Transverse colon (tissue), 4 donors: ENCODE results near the gene DIPK1A. TPM values are rescaled to one million over a fixed set of nuclear protein-coding genes. Genes with fewer than 3 reads are reported as not detected.

Source experiments
- DNase-seq: peaks from one replicate; pipeline ENCODE4 v3.0.0-alpha.2; 2019
- H3K27ac ChIP-seq, 4 donors: fragments of 200-600 bp; sonication (generic); 2 replicates each; pipeline ENCODE4 v1.5.1; 2016 to 2018; ENCODE audit warnings: inconsistent platforms in 4 of 4
- H3K27me3 ChIP-seq: fragments of 200-600 bp; sonication (generic); 2 replicates; pipeline ENCODE4 v1.5.1; 2017; ENCODE audit warnings: inconsistent platforms
- H3K36me3 ChIP-seq, 4 donors: fragments of 200-600 bp; sonication (generic); 2 replicates each; pipeline ENCODE4 v1.5.1; 2017 to 2019; ENCODE audit warnings: inconsistent platforms in 4 of 4
- H3K4me1 ChIP-seq, 4 donors: fragments of 200-600 bp; sonication (generic); 2 replicates each; pipeline ENCODE4 v1.5.1; 2017 to 2020; ENCODE audit warnings: inconsistent platforms in 4 of 4
- H3K4me3 ChIP-seq, 4 donors: fragments of 200-600 bp; sonication (generic); 1 replicate in 1 of 4; 2 replicates in 3 of 4; pipeline versions ENCODE4 v1.5.1 to v1.6.1; 2017 to 2019; ENCODE audit warnings: inconsistent platforms in 4 of 4
- H3K9me3 ChIP-seq, 2 donors: fragments of 200-600 bp; sonication (generic); 2 replicates each; pipeline ENCODE4 v1.5.1; 2017 to 2019; ENCODE audit warnings: inconsistent platforms in 2 of 2
- CTCF ChIP-seq, 5 experiments: fragments of 200-600 bp in 3 of 5; fragments of 450-650 bp in 2 of 5; sonication (generic) in 3 of 5; IDR thresholded peaks; 1 replicate in 2 of 5; 2 replicates in 3 of 5; pipeline ENCODE4 v1.5.1; 2016 to 2017; ENCODE audit warnings: antibody characterized with exemption in 5 of 5, inconsistent platforms in 3 of 5, mild to moderate bottlenecking in 2 of 5, moderate library complexity in 1 of 5
- EP300 ChIP-seq: sonication (generic); formaldehyde crosslinking; IDR thresholded peaks from one replicate; pipeline ENCODE4 v1.6.1; 2017; ENCODE audit warnings: antibody characterized with exemption, low read depth
- POLR2A ChIP-seq: fragments of 450-650 bp; IDR thresholded peaks from one replicate; pipeline ENCODE4 v1.6.1; 2016; ENCODE audit warnings: antibody characterized with exemption, mild to moderate bottlenecking, moderate library complexity
- POLR2AphosphoS5 ChIP-seq, 3 donors: sonication (generic); formaldehyde crosslinking; IDR thresholded peaks; one replicate each; pipeline ENCODE4 v1.6.1; 2016; ENCODE audit warnings: antibody characterized with exemption in 3 of 3
- WGBS, 2 donors: methylation state at CpG; one replicate each; pipeline ENCODE4 v1.1.5; 2018; ENCODE audit warnings: low coverage in 1 of 2; 5-methylcytosine and 5-hydroxymethylcytosine counted together
- in situ Hi-C, 4 donors: fragments of 200-750 bp; cut with MboI; loops; one replicate each; pipeline versions ENCODE4 v1.15.0 to v1.15.1; 2017; ENCODE audit warnings: low sequenced_read_pairs in 3 of 4, low pct_ligation_motif_present in 1 of 4, low pct_unique_long_range_greater_than_20kb in 1 of 4
- intact Hi-C: fragments of 100-400 bp; cut with DNase I; formaldehyde crosslinking; loops from one replicate; pipeline ENCODE4 v1.15.1; 2023; ENCODE audit warnings: low total_unique reads
- total RNA-seq, 4 donors: library from RNA; depleted of rRNA; stranded (reverse); fragments of >200 nt; gene quantifications; one replicate each; pipeline ENCODE4 v1.1.0, GENCODE V29; 2016

The DIPK1A gene
- total RNA-seq, 4 donors from 2014 or later, result 6.0 to 17.9 (median 11.2) TPM

GRCh38 chr1:92903765-92904164 lies 57.5 kb downstream of the DIPK1A start:
- intact Hi-C loops, result no loop called here
- H3K27ac ChIP-seq, result no peak overlapping the region
- H3K4me3 ChIP-seq, result no peak overlapping the region
- H3K4me1 ChIP-seq, result no peaks in the 10 kb centered on the region
- no peak for TF ChIP-seq POLR2A
- no peak for TF ChIP-seq CTCF (IDR thresholded peaks at IDR 0.05)
- TF ChIP-seq POLR2AphosphoS5 (IDR thresholded peaks at IDR 0.05), result no peak
- 83 to 90% methylated on average over 1 of the region's 1 CpG for WGBS, 2 donors
- H3K36me3 ChIP-seq, result no peaks in the 10 kb centered on the region
- in situ Hi-C loops, result no loop called here
- no peaks in the 10 kb centered on the region for H3K27me3 ChIP-seq
- H3K9me3 ChIP-seq, result peaks cover 0 to 3% of the 10 kb centered on the region in 2 donors
- no peak for DNase-seq

GRCh38 chr1:92902406-92902744 lies 58.9 kb downstream of the DIPK1A start:
- in situ Hi-C loops, result no loop called here
- no peak overlapping the region for H3K4me3 ChIP-seq
- H3K27me3 ChIP-seq, result no peaks in the 10 kb centered on the region
- intact Hi-C loops, result no loop called here
- no peak for DNase-seq
- WGBS, 2 donors, result 100% methylated on average over 1 of the region's 1 CpG; no CpG with 5 or more reads in 1 of the 2 donors
- no peak for TF ChIP-seq POLR2A
- TF ChIP-seq EP300, result no peak
- TF ChIP-seq CTCF (IDR thresholded peaks at IDR 0.05), result no peak
- H3K36me3 ChIP-seq, result no peaks in the 10 kb centered on the region
- H3K27ac ChIP-seq, result no peak overlapping the region
- H3K4me1 ChIP-seq, result no peaks in the 10 kb centered on the region
- H3K9me3 ChIP-seq, result peaks cover 0 to 3% of the 10 kb centered on the region in 2 donors

GRCh38 chr1:92901699-92902405 lies 59.4 kb downstream of the DIPK1A start:
- TF ChIP-seq POLR2A (no peak), CTCF (IDR thresholded peaks at IDR 0.05) (no peak), EP300 (no peak), POLR2AphosphoS5 (IDR thresholded peaks at IDR 0.05) (no peak)
- Histone ChIP-seq H3K9me3 (peaks cover 0 to 3% of the 10 kb centered on the region in 2 donors), H3K36me3 (no peaks in the 10 kb centered on the region), H3K4me3 (no peak overlapping the region), H3K27ac (no peak overlapping the region), H3K4me1 (no peaks in the 10 kb centered on the region), H3K27me3 (no peaks in the 10 kb centered on the region)
- no peak for DNase-seq
- 100% methylated on average over 3 of the region's 3 CpGs; no CpG with 5 or more reads in 1 of the 2 donors for WGBS, 2 donors
- intact Hi-C loops (no loop called here), in situ Hi-C loops (no loop called here)

GRCh38 chr1:92901126-92901525 lies 60.1 kb downstream of the DIPK1A start:
- no peaks in the 10 kb centered on the region for H3K4me1 ChIP-seq
- DNase-seq, result no peak
- TF ChIP-seq CTCF (IDR thresholded peaks at IDR 0.05) (no peak), POLR2AphosphoS5 (IDR thresholded peaks at IDR 0.05) (no peak), EP300 (no peak), POLR2A (no peak)
- in situ Hi-C loops (no loop called here), intact Hi-C loops (no loop called here)
- peaks cover 0 to 3% of the 10 kb centered on the region in 2 donors for H3K9me3 ChIP-seq
- no peaks in the 10 kb centered on the region for H3K36me3 ChIP-seq
- no peaks in the 10 kb centered on the region for H3K27me3 ChIP-seq
- no peak overlapping the region for H3K27ac ChIP-seq
- 85% methylated on average over 1 of the region's 1 CpG; no CpG with 5 or more reads in 1 of the 2 donors for WGBS, 2 donors
- no peak overlapping the region for H3K4me3 ChIP-seq
